Daoy (cell line): ENCODE measurements around the gene LYPLA2. TPM values are rescaled to one million over a fixed set of nuclear protein-coding genes. Genes with fewer than 3 reads are reported as not detected.

Experiments used
- DNase-seq: peaks from one replicate; pipeline ENCODE4 v3.0.0-alpha.2; 2015; ENCODE audit warnings: low read depth
- total RNA-seq: library from RNA; depleted of rRNA; stranded (reverse); fragments of >200 nt; shearing (Covaris generic); gene quantifications from 2 replicates; pipeline ENCODE4 v1.2.3, GENCODE V29; 2014; rRNA removed

Gene LYPLA2
- 103 and 113 TPM in 2 replicates for total RNA-seq

- DNase-seq = peak; percentile 96
These were observed at the start of gene LYPLA2 for GRCh38 chr1:23790696-23791515. TSS of gene LYPLA2 (plus strand) at chr1:23791145. CDS start at chr1:23792683, 1,538 bp downstream.

GRCh38 chr1:23741609-23742008 is 49.3 kb upstream of the LYPLA2 start:
- no peak for DNase-seq

- no peak for DNase-seq
These were observed 48.2 kb upstream of the LYPLA2 start for GRCh38 chr1:23742670-23743286.

GRCh38 chr1:23743287-23744152 is 47.4 kb upstream of the LYPLA2 start, which contains the start of gene ELOA:
TSS of gene ELOA (plus strand) at chr1:23743471. CDS start at chr1:23743504, 33 bp downstream.
- DNase-seq = peak; percentile 86

- peak; percentile 14 for DNase-seq
These were observed 45.4 kb upstream of the LYPLA2 start for GRCh38 chr1:23745515-23745914.

- no peak for DNase-seq
These were observed 42.9 kb upstream of the LYPLA2 start for GRCh38 chr1:23748016-23748415.

- peak; percentile 43 for DNase-seq
These were observed 39.7 kb upstream of the LYPLA2 start for GRCh38 chr1:23751050-23751814.

- no peak for DNase-seq
These were observed 39.1 kb upstream of the LYPLA2 start for GRCh38 chr1:23751815-23752200.

- no peak for DNase-seq
These were observed 38.0 kb upstream of the LYPLA2 start for GRCh38 chr1:23752909-23753308.

- DNase-seq = peak; percentile 49
These were observed 34.3 kb upstream of the LYPLA2 start for GRCh38 chr1:23756676-23757075.

- no peak for DNase-seq
These were observed 33.1 kb upstream of the LYPLA2 start for GRCh38 chr1:23757812-23758211.

- DNase-seq = no peak
These were observed 31.7 kb upstream of the LYPLA2 start for GRCh38 chr1:23759277-23759676.

GRCh38 chr1:23763041-23763577 is 27.8 kb upstream of the LYPLA2 start:
- no peak for DNase-seq

- no peak for DNase-seq
These were observed 22.2 kb upstream of the LYPLA2 start for GRCh38 chr1:23768733-23769132.

- DNase-seq = peak; percentile 84
These were observed 18.7 kb upstream of the LYPLA2 start for GRCh38 chr1:23772049-23772853.

- DNase-seq = no peak
These were observed 18.1 kb upstream of the LYPLA2 start for GRCh38 chr1:23772854-23773242.

GRCh38 chr1:23774174-23774880 is 16.6 kb upstream of the LYPLA2 start:
- DNase-seq = no peak

GRCh38 chr1:23776217-23776616 is 14.7 kb upstream of the LYPLA2 start:
- no peak for DNase-seq

GRCh38 chr1:23777979-23778814 is 12.7 kb upstream of the LYPLA2 start, which contains the start of gene PITHD1:
TSS of gene PITHD1 (plus strand) at chr1:23778418. CDS start at chr1:23778516, 98 bp downstream.
- DNase-seq = peak; percentile 88
